ENCODE data around the gene TRAPPC3. TPM values are rescaled to one million over a fixed set of nuclear protein-coding genes. Genes with fewer than 3 reads are reported as not detected.

The TRAPPC3 gene
- total RNA-seq, 3 donors from 2014 or later (not counting 1 experiment from before 2014, with no cell fraction given): 28.0 to 34.7 (median 34.3) TPM

GRCh38 chr1:36148821-36149236, 457 bp downstream of the TRAPPC3 start:
- Histone ChIP-seq H3K4me1 (ENCODE audit: control insufficient read depth, insufficient read depth, low read length) (peaks cover 47% of the 10 kb centered on the region), H3K27me3 (ENCODE audit: control insufficient read depth, insufficient read depth, low read length) (no peaks in the 10 kb centered on the region), H3K36me3 (ENCODE audit: control insufficient read depth, insufficient read depth, low read length) (no peaks in the 10 kb centered on the region), H3K4me3 (ENCODE audit: low read length) (peak overlapping the region; percentile 78), H3K9me3 (ENCODE audit: control insufficient read depth, insufficient read depth, low read length) (no peaks in the 10 kb centered on the region), H3K27ac (ENCODE audit: low read length) (peak overlapping the region; percentile 92)
- DNase-seq (no peak), ATAC-seq (peak; percentile 1 to 9 (median 2))
- H3K36me3 Mint-ChIP-seq: no peaks in the 10 kb centered on the region
- no peaks in the 10 kb centered on the region for H3K27me3 Mint-ChIP-seq (ENCODE audit: low read depth in 2 of 2)
- 2% methylated on average over 16 of the region's 16 CpGs for WGBS (ENCODE audit: insufficient coverage)
- intact Hi-C loops (cut with micrococcal nuclease): loop anchor here (1.0 to 5.0 kb wide), 8 partner anchors 8 to 315 kb away; partner anchors contain the start of genes ADPRS, MRPS15, SH3D21 and THRAP3
- peak overlapping the region; percentile 100 for H3K4me3 Mint-ChIP-seq
- peaks cover 47 to 63% of the 10 kb centered on the region in 2 donors for H3K4me1 Mint-ChIP-seq
- no peaks in the 10 kb centered on the region for H3K9me3 Mint-ChIP-seq
- H3K27ac Mint-ChIP-seq: peak overlapping the region; percentile 99 to 100
- TF ChIP-seq CTCF (IDR thresholded peaks at IDR 0.05): no peak

- peaks cover 4% of the 10 kb centered on the region for H3K36me3 ChIP-seq (ENCODE audit: control insufficient read depth, insufficient read depth, low read length)
- TF ChIP-seq CTCF (IDR thresholded peaks at IDR 0.05): no peak
- intact Hi-C loops (cut with micrococcal nuclease): no loop called here
- Mint-ChIP-seq H3K4me1 (peaks cover 26 to 45% of the 10 kb centered on the region in 2 donors), H3K4me3 (no peak overlapping the region), H3K27me3 (ENCODE audit: low read depth in 2 of 2) (no peaks in the 10 kb centered on the region), H3K27ac (no peak overlapping the region), H3K9me3 (no peaks in the 10 kb centered on the region), H3K36me3 (no peaks in the 10 kb centered on the region)
- no peaks in the 10 kb centered on the region for H3K9me3 ChIP-seq (ENCODE audit: control insufficient read depth, insufficient read depth, low read length)
- no peak overlapping the region for H3K4me3 ChIP-seq (ENCODE audit: low read length)
- H3K27ac ChIP-seq (ENCODE audit: low read length): no peak overlapping the region
- H3K27me3 ChIP-seq (ENCODE audit: control insufficient read depth, insufficient read depth, low read length): no peaks in the 10 kb centered on the region
- WGBS (ENCODE audit: insufficient coverage): 97% methylated on average over 2 of the region's 2 CpGs
- H3K4me1 ChIP-seq (ENCODE audit: control insufficient read depth, insufficient read depth, low read length): peaks cover 9% of the 10 kb centered on the region
- DNase-seq (no peak), ATAC-seq (no peak)
These were observed 4.9 kb downstream of the TRAPPC3 start for GRCh38 chr1:36144413-36144812.

- WGBS (ENCODE audit: insufficient coverage): 73% methylated on average over 4 of the region's 4 CpGs
- Mint-ChIP-seq H3K4me1 (peaks cover 17 to 37% of the 10 kb centered on the region in 2 donors), H3K36me3 (no peaks in the 10 kb centered on the region), H3K27ac (no peak overlapping the region), H3K9me3 (no peaks in the 10 kb centered on the region), H3K4me3 (no peak overlapping the region), H3K27me3 (ENCODE audit: low read depth in 2 of 2) (no peaks in the 10 kb centered on the region)
- DNase-seq (no peak), ATAC-seq (no peak)
- Histone ChIP-seq H3K9me3 (ENCODE audit: control insufficient read depth, insufficient read depth, low read length) (no peaks in the 10 kb centered on the region), H3K4me1 (ENCODE audit: control insufficient read depth, insufficient read depth, low read length) (peaks cover 2% of the 10 kb centered on the region), H3K27me3 (ENCODE audit: control insufficient read depth, insufficient read depth, low read length) (no peaks in the 10 kb centered on the region), H3K27ac (ENCODE audit: low read length) (no peak overlapping the region), H3K36me3 (ENCODE audit: control insufficient read depth, insufficient read depth, low read length) (peaks cover 7% of the 10 kb centered on the region), H3K4me3 (ENCODE audit: low read length) (no peak overlapping the region)
- TF ChIP-seq CTCF (IDR thresholded peaks at IDR 0.05): no peak
- intact Hi-C loops (cut with micrococcal nuclease): no loop called here
These were observed 5.9 kb downstream of the TRAPPC3 start for GRCh38 chr1:36143424-36143823.

- DNase-seq: no peak
- Mint-ChIP-seq H3K4me3 (no peak overlapping the region), H3K27me3 (ENCODE audit: low read depth in 2 of 2) (no peaks in the 10 kb centered on the region), H3K27ac (no peak overlapping the region), H3K4me1 (peaks cover 9 to 28% of the 10 kb centered on the region in 2 donors), H3K36me3 (no peaks in the 10 kb centered on the region), H3K9me3 (no peaks in the 10 kb centered on the region)
- intact Hi-C loops (cut with micrococcal nuclease): no loop called here
- Histone ChIP-seq H3K4me1 (ENCODE audit: control insufficient read depth, insufficient read depth, low read length) (no peaks in the 10 kb centered on the region), H3K4me3 (ENCODE audit: low read length) (no peak overlapping the region), H3K9me3 (ENCODE audit: control insufficient read depth, insufficient read depth, low read length) (no peaks in the 10 kb centered on the region), H3K36me3 (ENCODE audit: control insufficient read depth, insufficient read depth, low read length) (peaks cover 20% of the 10 kb centered on the region), H3K27me3 (ENCODE audit: control insufficient read depth, insufficient read depth, low read length) (no peaks in the 10 kb centered on the region), H3K27ac (ENCODE audit: low read length) (no peak overlapping the region)
- WGBS (ENCODE audit: insufficient coverage): 15% methylated on average over 1 of the region's 1 CpG
- TF ChIP-seq CTCF (IDR thresholded peaks at IDR 0.05): no peak
- no peak for ATAC-seq
These were observed 7.2 kb downstream of the TRAPPC3 start for GRCh38 chr1:36142121-36142520.
